ENCODE measurements around the gene LRCH4.

GRCh38 chr7:100553032-100553431 is 32.9 kb downstream of the LRCH4 start:
- TF ChIP-seq EZH2 (conservative IDR thresholded peaks at IDR 0.05; ENCODE audit: low read depth, low read length) (no peak), CBX5 (CRISPR knock-in tag; IDR thresholded peaks at IDR 0.05; ENCODE audit: borderline replicate concordance) (no peak), BHLHE40 (IDR thresholded peaks at IDR 0.05; ENCODE audit: low read length) (no peak)

All from HepG2 (cell line).